Liver (tissue), 3 donors: ENCODE results near the gene CDS1.

ENCODE experiments used
- CTCF ChIP-seq: fragments of 150-350 bp; IDR thresholded peaks from 2 replicates; pipeline ENCODE4 v1.5.1; 2017; ENCODE audit warnings: improper control_type of control experiment, low read depth, low read length; ENCODE audit not compliant: missing input control
- EGR1 ChIP-seq, 2 donors: IDR thresholded peaks; 2 replicates each; pipeline ENCODE4 v1.6.1; 2016 to 2018; ENCODE audit warnings: antibody characterized with exemption in 2 of 2, low read depth in 2 of 2
- GABPA ChIP-seq, 2 donors: IDR thresholded peaks in 1 of 2; conservative IDR thresholded peaks in 1 of 2; 2 replicates each; pipeline ENCODE4 v1.6.1; 2016; ENCODE audit warnings: antibody characterized with exemption in 2 of 2, mild to moderate bottlenecking in 1 of 2, moderate library complexity in 1 of 2
- JUND ChIP-seq, 2 donors: IDR thresholded peaks; 2 replicates each; pipeline ENCODE4 v1.6.1; 2016; ENCODE audit warnings: antibody characterized with exemption in 2 of 2
- NR2F2 ChIP-seq: IDR thresholded peaks from 2 replicates; pipeline ENCODE4 v1.6.1; 2016; ENCODE audit warnings: antibody characterized with exemption
- RAD21 ChIP-seq, 2 donors: IDR thresholded peaks; 2 replicates each; pipeline ENCODE4 v1.6.1; 2016; ENCODE audit warnings: antibody characterized with exemption in 2 of 2, mild to moderate bottlenecking in 2 of 2
- TAF1 ChIP-seq: conservative IDR thresholded peaks from 2 replicates; pipeline ENCODE4 v1.6.1; 2016; ENCODE audit warnings: antibody characterized with exemption, mild to moderate bottlenecking
- TF ChIP-seq, protein P1 (sequence below): IDR thresholded peaks from 2 replicates; pipeline ENCODE4 v1.6.1; 2016; ENCODE audit warnings: antibody characterized with exemption, mild to moderate bottlenecking
- TF ChIP-seq, protein P2 (sequence below): IDR thresholded peaks from 2 replicates; pipeline ENCODE4 v1.6.1; 2016; ENCODE audit warnings: antibody characterized with exemption
- TF ChIP-seq, protein P3 (sequence below): IDR thresholded peaks from 2 replicates; pipeline ENCODE4 v1.6.1; 2016; ENCODE audit warnings: antibody characterized with exemption
- TF ChIP-seq, protein P4 (sequence below): IDR thresholded peaks from 2 replicates; pipeline ENCODE4 v1.6.1; 2016; ENCODE audit warnings: antibody characterized with exemption
- donor health status: healthy.
- donor health status: healthy.

DNA sequence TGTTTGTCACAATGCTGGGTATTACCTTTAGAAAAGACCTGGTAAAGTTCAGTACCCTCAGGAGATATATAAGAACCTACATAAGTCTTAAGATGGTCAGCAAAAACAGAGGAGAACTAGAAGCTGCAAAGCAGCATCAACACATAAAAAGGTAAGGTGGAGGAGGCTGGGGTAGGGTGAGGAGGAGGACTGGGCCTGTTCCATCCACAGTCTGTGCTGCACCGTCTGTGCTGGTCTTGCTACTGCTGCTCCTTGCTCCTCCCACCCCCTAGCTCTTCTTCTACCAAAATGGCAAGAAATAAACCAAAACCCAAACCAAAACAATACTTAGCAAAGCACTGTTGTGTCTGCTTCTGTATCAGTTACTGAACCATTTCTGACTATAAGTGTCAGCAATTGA, 102.2 kb downstream of the CDS1 start:
- TF ChIP-seq, protein P1, sequence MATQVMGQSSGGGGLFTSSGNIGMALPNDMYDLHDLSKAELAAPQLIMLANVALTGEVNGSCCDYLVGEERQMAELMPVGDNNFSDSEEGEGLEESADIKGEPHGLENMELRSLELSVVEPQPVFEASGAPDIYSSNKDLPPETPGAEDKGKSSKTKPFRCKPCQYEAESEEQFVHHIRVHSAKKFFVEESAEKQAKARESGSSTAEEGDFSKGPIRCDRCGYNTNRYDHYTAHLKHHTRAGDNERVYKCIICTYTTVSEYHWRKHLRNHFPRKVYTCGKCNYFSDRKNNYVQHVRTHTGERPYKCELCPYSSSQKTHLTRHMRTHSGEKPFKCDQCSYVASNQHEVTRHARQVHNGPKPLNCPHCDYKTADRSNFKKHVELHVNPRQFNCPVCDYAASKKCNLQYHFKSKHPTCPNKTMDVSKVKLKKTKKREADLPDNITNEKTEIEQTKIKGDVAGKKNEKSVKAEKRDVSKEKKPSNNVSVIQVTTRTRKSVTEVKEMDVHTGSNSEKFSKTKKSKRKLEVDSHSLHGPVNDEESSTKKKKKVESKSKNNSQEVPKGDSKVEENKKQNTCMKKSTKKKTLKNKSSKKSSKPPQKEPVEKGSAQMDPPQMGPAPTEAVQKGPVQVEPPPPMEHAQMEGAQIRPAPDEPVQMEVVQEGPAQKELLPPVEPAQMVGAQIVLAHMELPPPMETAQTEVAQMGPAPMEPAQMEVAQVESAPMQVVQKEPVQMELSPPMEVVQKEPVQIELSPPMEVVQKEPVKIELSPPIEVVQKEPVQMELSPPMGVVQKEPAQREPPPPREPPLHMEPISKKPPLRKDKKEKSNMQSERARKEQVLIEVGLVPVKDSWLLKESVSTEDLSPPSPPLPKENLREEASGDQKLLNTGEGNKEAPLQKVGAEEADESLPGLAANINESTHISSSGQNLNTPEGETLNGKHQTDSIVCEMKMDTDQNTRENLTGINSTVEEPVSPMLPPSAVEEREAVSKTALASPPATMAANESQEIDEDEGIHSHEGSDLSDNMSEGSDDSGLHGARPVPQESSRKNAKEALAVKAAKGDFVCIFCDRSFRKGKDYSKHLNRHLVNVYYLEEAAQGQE: no peak
- no peak for TF ChIP-seq CTCF
- no peak for TF ChIP-seq RAD21 (IDR thresholded peaks at IDR 0.05)
- no peak for TF ChIP-seq EGR1 (IDR thresholded peaks at IDR 0.05; ENCODE audit: low read depth in 2 of 2)
- no peak for TF ChIP-seq GABPA (IDR thresholded peaks at IDR 0.05 in 1 of 2, conservative IDR thresholded peaks at IDR 0.05 in 1 of 2)
- TF ChIP-seq, protein P2, sequence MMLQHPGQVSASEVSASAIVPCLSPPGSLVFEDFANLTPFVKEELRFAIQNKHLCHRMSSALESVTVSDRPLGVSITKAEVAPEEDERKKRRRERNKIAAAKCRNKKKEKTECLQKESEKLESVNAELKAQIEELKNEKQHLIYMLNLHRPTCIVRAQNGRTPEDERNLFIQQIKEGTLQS: no peak
- TF ChIP-seq, protein P3, sequence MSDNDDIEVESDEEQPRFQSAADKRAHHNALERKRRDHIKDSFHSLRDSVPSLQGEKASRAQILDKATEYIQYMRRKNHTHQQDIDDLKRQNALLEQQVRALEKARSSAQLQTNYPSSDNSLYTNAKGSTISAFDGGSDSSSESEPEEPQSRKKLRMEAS: no peak
- TF ChIP-seq JUND (IDR thresholded peaks at IDR 0.05): no peak
- TF ChIP-seq NR2F2: no peak
- TF ChIP-seq, protein P4, sequence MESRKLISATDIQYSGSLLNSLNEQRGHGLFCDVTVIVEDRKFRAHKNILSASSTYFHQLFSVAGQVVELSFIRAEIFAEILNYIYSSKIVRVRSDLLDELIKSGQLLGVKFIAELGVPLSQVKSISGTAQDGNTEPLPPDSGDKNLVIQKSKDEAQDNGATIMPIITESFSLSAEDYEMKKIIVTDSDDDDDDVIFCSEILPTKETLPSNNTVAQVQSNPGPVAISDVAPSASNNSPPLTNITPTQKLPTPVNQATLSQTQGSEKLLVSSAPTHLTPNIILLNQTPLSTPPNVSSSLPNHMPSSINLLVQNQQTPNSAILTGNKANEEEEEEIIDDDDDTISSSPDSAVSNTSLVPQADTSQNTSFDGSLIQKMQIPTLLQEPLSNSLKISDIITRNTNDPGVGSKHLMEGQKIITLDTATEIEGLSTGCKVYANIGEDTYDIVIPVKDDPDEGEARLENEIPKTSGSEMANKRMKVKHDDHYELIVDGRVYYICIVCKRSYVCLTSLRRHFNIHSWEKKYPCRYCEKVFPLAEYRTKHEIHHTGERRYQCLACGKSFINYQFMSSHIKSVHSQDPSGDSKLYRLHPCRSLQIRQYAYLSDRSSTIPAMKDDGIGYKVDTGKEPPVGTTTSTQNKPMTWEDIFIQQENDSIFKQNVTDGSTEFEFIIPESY: no peak
- no peak for TF ChIP-seq TAF1
